GM23338 (cell line): Measurements from ENCODE around the gene SUPT3H. TPM values are rescaled to one million over a fixed set of nuclear protein-coding genes. Genes with fewer than 3 reads are reported as not detected.

Source experiments
- ATAC-seq: fragments of 200-7000 bp; cut with Tn5 transposase; 3 replicates; pipeline ENCODE4 v1.9.1; 2020
- DNase-seq: peaks from one replicate; pipeline ENCODE4 v3.0.0-alpha.2; 2015; ENCODE audit warnings: low spot score
- H2AFZ ChIP-seq: fragments of 200-600 bp; sonication (generic); 2 replicates; pipeline ENCODE4 v1.8.0; 2016; ENCODE audit warnings: antibody characterized with exemption, mild to moderate bottlenecking, moderate library complexity
- H3F3A ChIP-seq: fragments of 200-600 bp; sonication (generic); replicated peaks from 2 replicates; pipeline ENCODE4 v1.8.0; 2017; ENCODE audit warnings: antibody characterized with exemption, mixed run types, low read depth
- H3K27ac ChIP-seq: fragments of 200-600 bp; sonication (generic); 2 replicates; pipeline ENCODE4 v1.6.1; 2016; ENCODE audit warnings: low read depth
- H3K27me3 ChIP-seq: fragments of 200-600 bp; sonication (generic); 2 replicates; pipeline ENCODE4 v1.8.0; 2016; ENCODE audit warnings: mild to moderate bottlenecking, mixed run types, moderate library complexity; ENCODE audit not compliant: insufficient read depth
- H3K36me3 ChIP-seq: fragments of 200-600 bp; sonication (generic); 2 replicates; pipeline ENCODE4 v1.8.0; 2016; ENCODE audit warnings: mild to moderate bottlenecking; ENCODE audit not compliant: insufficient read depth
- H3K4me1 ChIP-seq: fragments of 200-600 bp; sonication (generic); 2 replicates; pipeline ENCODE4 v1.8.0; 2016; ENCODE audit warnings: mild to moderate bottlenecking, moderate library complexity; ENCODE audit not compliant: insufficient read depth
- H3K4me2 ChIP-seq: fragments of 200-600 bp; sonication (generic); 2 replicates; pipeline ENCODE4 v1.7.1; 2017; ENCODE audit warnings: mixed run types
- H3K4me3 ChIP-seq: fragments of 200-600 bp; sonication (generic); 2 replicates; pipeline ENCODE4 v1.6.1; 2016; ENCODE audit warnings: mixed run types
- H3K79me2 ChIP-seq: fragments of 200-600 bp; sonication (generic); replicated peaks from 2 replicates; pipeline ENCODE4 v1.8.0; 2017; ENCODE audit warnings: mild to moderate bottlenecking; ENCODE audit not compliant: insufficient read depth
- H3K9me2 ChIP-seq: fragments of 200-600 bp; sonication (generic); 2 replicates; pipeline ENCODE4 v1.8.0; 2017; ENCODE audit not compliant: insufficient read depth
- H4K20me1 ChIP-seq: fragments of 200-600 bp; sonication (generic); replicated peaks from 2 replicates; pipeline ENCODE4 v1.8.0; 2017; ENCODE audit warnings: mild to moderate bottlenecking; ENCODE audit not compliant: insufficient read depth
- H3K27ac Mint-ChIP-seq: 2 replicates; pipeline ENCODE4 v1.8.0; 2020; ENCODE audit warnings: inconsistent platforms, mild to moderate bottlenecking, moderate library complexity, mixed read lengths
- H3K27me3 Mint-ChIP-seq: 3 replicates; pipeline ENCODE4 v1.8.0; 2022; ENCODE audit warnings: low read depth, mild to moderate bottlenecking, moderate library complexity, mixed read lengths, inconsistent platforms; ENCODE audit not compliant: insufficient read depth, poor library complexity
- H3K36me3 Mint-ChIP-seq: 3 replicates; pipeline ENCODE4 v1.8.0; 2021; ENCODE audit warnings: low read depth, mild to moderate bottlenecking, inconsistent platforms, moderate library complexity, mixed read lengths
- H3K4me1 Mint-ChIP-seq: 3 replicates; pipeline ENCODE4 v1.8.0; 2020; ENCODE audit warnings: mild to moderate bottlenecking, inconsistent platforms, mixed read lengths
- H3K4me3 Mint-ChIP-seq: 3 replicates; pipeline ENCODE4 v1.8.0; 2021; ENCODE audit warnings: moderate library complexity, mild to moderate bottlenecking, inconsistent platforms, mixed read lengths
- H3K9me3 Mint-ChIP-seq: 3 replicates; pipeline ENCODE4 v1.8.0; 2020; ENCODE audit warnings: moderate library complexity, mild to moderate bottlenecking, inconsistent platforms, mixed read lengths
- JUNB ChIP-seq: IDR thresholded peaks from one replicate; pipeline ENCODE4 v1.6.1; 2016; ENCODE audit warnings: antibody characterized with exemption; ENCODE audit not compliant: unreplicated experiment
- NANOG ChIP-seq: IDR thresholded peaks from 2 replicates; pipeline ENCODE4 v1.6.1; 2016; ENCODE audit warnings: antibody characterized with exemption, borderline replicate concordance
- REST ChIP-seq: IDR thresholded peaks from one replicate; pipeline ENCODE4 v1.6.1; 2018; ENCODE audit warnings: antibody characterized with exemption; ENCODE audit not compliant: unreplicated experiment
- ZNF114 ChIP-seq: fragments of 250-450 bp; sonication (Bioruptor Pico); IDR thresholded peaks from 2 replicates; pipeline ENCODE4 v1.5.0; 2020; ENCODE audit warnings: mild to moderate bottlenecking, moderate library complexity
- ZNF462 ChIP-seq: fragments of 250-450 bp; sonication (Bioruptor Pico); IDR thresholded peaks from 2 replicates; pipeline ENCODE4 v1.5.0; 2020; ENCODE audit warnings: mild to moderate bottlenecking, moderate library complexity
- polyA plus RNA-seq: library from polyadenylated mRNA; unstranded; fragments of >200 nt; fragmentation: Nextera tagmentation; extraction: Ambion mirVana; gene quantifications from 2 replicates; pipeline ENCODE4 v1.2.1, GENCODE V29; 2016
- total RNA-seq: library from RNA; depleted of rRNA; stranded (reverse); fragments of >200 nt; shearing (Covaris generic); gene quantifications from 2 replicates; pipeline ENCODE4 v1.2.3, GENCODE V29; 2014

The SUPT3H gene
- total and polyA plus RNA-seq, 2 experiments from 2014 or later = 11.4 to 30.1 TPM

- no peak for TF ChIP-seq REST
- no peak for TF ChIP-seq ZNF462 (CRISPR knock-in tag)
These were observed 117.0 kb downstream of the SUPT3H start (continued) for GRCh38 chr6:45260696-45261095.

GRCh38 chr6:45256697-45257695 lies 120.7 kb downstream of the SUPT3H start:
- H2AFZ ChIP-seq = no peak overlapping the region
- H3K4me3 Mint-ChIP-seq = no peak overlapping the region
- no peaks in the 10 kb centered on the region for H3F3A ChIP-seq
- no peak for ATAC-seq
- H3K79me2 ChIP-seq = no peaks in the 10 kb centered on the region
- no peaks in the 10 kb centered on the region for H3K4me1 ChIP-seq
- H3K27ac ChIP-seq = no peak overlapping the region
- H3K36me3 ChIP-seq = no peaks in the 10 kb centered on the region
- DNase-seq = no peak
- no peaks in the 10 kb centered on the region for H3K9me2 ChIP-seq
- H3K4me2 ChIP-seq = no peak overlapping the region
- no peaks in the 10 kb centered on the region for H3K9me3 Mint-ChIP-seq
- H3K4me3 ChIP-seq = no peak overlapping the region
- no peaks in the 10 kb centered on the region for H3K36me3 Mint-ChIP-seq
- no peaks in the 10 kb centered on the region for H3K4me1 Mint-ChIP-seq
- H3K27me3 Mint-ChIP-seq = no peaks in the 10 kb centered on the region
- H4K20me1 ChIP-seq = no peaks in the 10 kb centered on the region
- H3K27ac Mint-ChIP-seq = no peak overlapping the region
- no peaks in the 10 kb centered on the region for H3K27me3 ChIP-seq
- no peak for TF ChIP-seq JUNB
- no peak for TF ChIP-seq ZNF114 (CRISPR knock-in tag)
- no peak for TF ChIP-seq NANOG
- TF ChIP-seq REST = no peak
